K562 (cell line): ENCODE measurements around the gene VARS1. TPM values are rescaled to one million over a fixed set of nuclear protein-coding genes. Genes with fewer than 3 reads are reported as not detected.
A peak's percentile ranks its signal among the peaks of the same experiment; 100 is the strongest.

Source experiments
- AFF1 ChIP-seq, 2 experiments: fragments of 450-650 bp; IDR thresholded peaks; 2 replicates each; pipeline ENCODE4 v1.6.1; 2018; ENCODE audit warnings: mild to moderate bottlenecking in 2 of 2, low read depth in 1 of 2; ENCODE audit not compliant: partially characterized antibody in 2 of 2
- ARID4B ChIP-seq: sonication (generic); formaldehyde crosslinking; IDR thresholded peaks from 2 replicates; pipeline ENCODE4 v1.8.0; 2022; ENCODE audit warnings: mild to moderate bottlenecking, missing genetic modification reagents
- BMI1 ChIP-seq: fragments of 150-350 bp; IDR thresholded peaks from 2 replicates; pipeline ENCODE4 v1.6.1; 2014; ENCODE audit warnings: low read length
- CHCHD3 ChIP-seq: fragments of 250-450 bp; sonication (Bioruptor Pico); IDR thresholded peaks from 2 replicates; pipeline ENCODE4 v2.1.2; 2022; ENCODE audit warnings: mild to moderate bottlenecking
- EGR1 ChIP-seq: fragments of 450-650 bp; conservative IDR thresholded peaks from 2 replicates; pipeline ENCODE4 v1.6.1; 2017; ENCODE audit warnings: mild to moderate bottlenecking
- HMG20B ChIP-seq: fragments of 250-450 bp; sonication (Bioruptor Pico); IDR thresholded peaks from 2 replicates; pipeline ENCODE4 v1.5.0; 2021; ENCODE audit warnings: mild to moderate bottlenecking
- NFE2L1 ChIP-seq: fragments of 450-650 bp; IDR thresholded peaks from 2 replicates; pipeline ENCODE4 v1.6.1; 2016; ENCODE audit warnings: missing genetic modification characterization, low read depth, mild to moderate bottlenecking, missing compliant biosample characterization, moderate library complexity, borderline replicate concordance
- POLR2AphosphoS5 ChIP-seq: IDR thresholded peaks from 2 replicates; pipeline ENCODE4 v1.6.1; 2011; ENCODE audit warnings: mild to moderate bottlenecking, low read depth, low read length, moderate library complexity; ENCODE audit not compliant: control insufficient read depth, insufficient read depth
- SMARCA5 ChIP-seq: fragments of 450-650 bp; IDR thresholded peaks from 2 replicates; pipeline ENCODE4 v1.6.1; 2016
- ZBTB43 ChIP-seq: sonication (generic); formaldehyde crosslinking; IDR thresholded peaks from 2 replicates; pipeline ENCODE4 v1.8.0; 2023; ENCODE audit warnings: mild to moderate bottlenecking, missing genetic modification reagents
- ZNF449 ChIP-seq: fragments of 250-450 bp; sonication (Bioruptor Pico); IDR thresholded peaks from 2 replicates; pipeline ENCODE4 v1.8.0; 2022; ENCODE audit warnings: moderate library complexity, mild to moderate bottlenecking, inconsistent platforms
- polyA plus RNA-seq, 8 experiments: library from polyadenylated mRNA; depleted of rRNA in 4 of 8; stranded (reverse) in 5 of 8; unstranded in 3 of 8; fragments of >200 nt; fragmentation: Nextera tagmentation in 2 of 8; fragmentation: Illumina TruSeq in 1 of 8; extraction: Ambion mirVana in 2 of 8; extraction: Trizol in 1 of 8; gene quantifications; 2 replicates each; pipeline versions ENCODE4 v1.2.1 to v1.2.3, GENCODE V29; 2011 to 2014; ENCODE audit warnings: inconsistent platforms in 1 of 8, missing spikeins in 1 of 8
- total RNA-seq, 7 experiments: library from RNA; depleted of rRNA in 6 of 7; stranded (reverse); fragments of >200 nt in 6 of 7; fragmentation: Illumina TruSeq in 2 of 7; extraction: Trizol in 2 of 7; gene quantifications; 2 replicates each; pipeline versions ENCODE4 v1.2.1 to v1.2.3, GENCODE V29; 2011 to 2021; ENCODE audit warnings: low replicate concordance in 1 of 7

VARS1 gene
- total and polyA plus RNA-seq, 9 of the 15 experiments (the other 6 are each of a cell fraction or from before 2014, with no cell fraction given): 2.9 to 488 (median 130) TPM

GRCh38 chr6:31837369-31838113 is 42.0 kb upstream of the VARS1 start (continued):
- no peak for TF ChIP-seq ARID4B (CRISPR knock-in tag)
- no peak for TF ChIP-seq CHCHD3
- TF ChIP-seq BMI1: no peak
- TF ChIP-seq ZNF449 (CRISPR knock-in tag): no peak
- peak in 1 of 2 experiments; percentile 0 for TF ChIP-seq AFF1 (IDR thresholded peaks at IDR 0.05; ENCODE audit: low read depth in 1 of 2, partially characterized antibody in 2 of 2)
- TF ChIP-seq HMG20B (CRISPR knock-in tag): no peak
- 0 out of 2 replicates have a peak, but pooled peaks have one; percentile 14 for TF ChIP-seq POLR2AphosphoS5
- no peak for TF ChIP-seq SMARCA5
- 0 out of 2 replicates have a peak, but pooled peaks have one; percentile 9 for TF ChIP-seq ZBTB43 (CRISPR knock-in tag)
- no peak for TF ChIP-seq EGR1
- no peak for TF ChIP-seq NFE2L1 (tag)
